Neural cell (in vitro differentiated cells): ENCODE data around the gene PLEKHF1. TPM values are rescaled to one million over a fixed set of nuclear protein-coding genes. Genes with fewer than 3 reads are reported as not detected.

Experiments
- H2AFZ ChIP-seq: fragments of 200-600, 300-800 bp; sonication (generic), shearing (Covaris generic); 2 replicates; pipeline ENCODE4 v1.6.0; 2014; ENCODE audit warnings: low read depth, mild to moderate bottlenecking, antibody characterized with exemption, low read length, moderate library complexity
- H3F3A ChIP-seq: fragments of 200-600 bp; shearing (Covaris generic); 2 replicates; pipeline ENCODE4 v1.6.1; 2016; ENCODE audit warnings: mild to moderate bottlenecking, moderate library complexity, mixed read lengths, antibody characterized with exemption, low read length; ENCODE audit not compliant: insufficient read depth, poor library complexity, severe bottlenecking
- H3K27ac ChIP-seq: fragments of 200-600, 300-800 bp; sonication (generic), shearing (Covaris generic); 2 replicates; pipeline ENCODE4 v1.5.1; 2014; ENCODE audit warnings: mild to moderate bottlenecking, low read length, moderate library complexity
- H3K27me3 ChIP-seq: fragments of 300-800, 200-600 bp; sonication (generic), shearing (Covaris generic); 2 replicates; pipeline ENCODE4 v1.6.0; 2014; ENCODE audit warnings: mild to moderate bottlenecking, low read depth, low read length, moderate library complexity; ENCODE audit not compliant: insufficient read depth
- H3K36me3 ChIP-seq: fragments of 300-800, 200-600 bp; sonication (generic), shearing (Covaris generic); 2 replicates; pipeline ENCODE4 v1.5.1; 2014; ENCODE audit warnings: mild to moderate bottlenecking, antibody characterized with exemption, low read length, moderate library complexity; ENCODE audit not compliant: insufficient read depth
- H3K4me2 ChIP-seq: fragments of 300-800, 200-600 bp; sonication (generic), shearing (Covaris generic); 2 replicates; pipeline ENCODE4 v1.6.0; 2014; ENCODE audit warnings: mild to moderate bottlenecking, low read length
- H3K4me3 ChIP-seq: fragments of 300-800, 200-600 bp; sonication (generic), shearing (Covaris generic); 2 replicates; pipeline ENCODE4 v1.5.1; 2014; ENCODE audit warnings: mild to moderate bottlenecking, low read length, moderate library complexity
- H3K79me2 ChIP-seq: fragments of 200-600 bp; shearing (Covaris generic); replicated peaks from 2 replicates; pipeline ENCODE4 v1.6.0; 2014; ENCODE audit warnings: mild to moderate bottlenecking, low read length, moderate library complexity; ENCODE audit not compliant: insufficient read depth
- H3K9ac ChIP-seq: fragments of 300-800, 200-600 bp; sonication (generic), shearing (Covaris generic); 2 replicates; pipeline ENCODE4 v1.6.1; 2016; ENCODE audit warnings: mild to moderate bottlenecking, low read length, mixed read lengths
- H3K9me2 ChIP-seq: fragments of 200-600 bp; shearing (Covaris generic); 2 replicates; pipeline ENCODE4 v1.6.1; 2016; ENCODE audit warnings: mild to moderate bottlenecking, low read length, mixed read lengths; ENCODE audit not compliant: insufficient read depth
- H3K9me3 ChIP-seq: fragments of 200-600, 300-800 bp; sonication (generic), shearing (Covaris generic); 2 replicates; pipeline ENCODE4 v1.6.1; 2016; ENCODE audit warnings: mild to moderate bottlenecking, mixed run types, low read length, moderate library complexity, mixed read lengths
- H4K20me1 ChIP-seq: fragments of 200-600 bp; shearing (Covaris generic); 2 replicates; pipeline ENCODE4 v1.6.1; 2016; ENCODE audit warnings: mild to moderate bottlenecking, mixed run types; ENCODE audit not compliant: insufficient read depth
- CTCF ChIP-seq: fragments of 450-650 bp; IDR thresholded peaks from 2 replicates; pipeline ENCODE4 v1.5.1; 2014; ENCODE audit warnings: antibody characterized with exemption, mild to moderate bottlenecking, moderate library complexity; ENCODE audit not compliant: poor library complexity, severe bottlenecking
- EP300 ChIP-seq: fragments of 450-650 bp; conservative IDR thresholded peaks from 2 replicates; pipeline ENCODE4 v1.6.1; 2014; ENCODE audit warnings: antibody characterized with exemption, mild to moderate bottlenecking, moderate library complexity; ENCODE audit not compliant: poor library complexity, severe bottlenecking
- EZH2 ChIP-seq: fragments of 200-600, 300-800 bp; shearing (Covaris generic), sonication (generic); IDR thresholded peaks from 2 replicates; pipeline ENCODE4 v1.6.1; 2014; ENCODE audit warnings: antibody characterized with exemption, low read length, borderline replicate concordance, mild to moderate bottlenecking; ENCODE audit not compliant: insufficient read depth, poor library complexity, severe bottlenecking
- MXI1 ChIP-seq: fragments of 450-650 bp; conservative IDR thresholded peaks from 2 replicates; pipeline ENCODE4 v1.6.1; 2014; ENCODE audit warnings: antibody characterized with exemption, mild to moderate bottlenecking; ENCODE audit not compliant: poor library complexity, severe bottlenecking
- POLR2AphosphoS5 ChIP-seq: IDR thresholded peaks from 2 replicates; pipeline ENCODE4 v1.6.1; 2012
- RAD21 ChIP-seq: fragments of 450-650 bp; conservative IDR thresholded peaks from 2 replicates; pipeline ENCODE4 v1.6.1; 2014; ENCODE audit warnings: antibody characterized with exemption, mild to moderate bottlenecking, moderate library complexity
- REST ChIP-seq: IDR thresholded peaks from 2 replicates; pipeline ENCODE4 v1.6.1; 2012; ENCODE audit warnings: borderline replicate concordance
- SMC3 ChIP-seq: fragments of 450-650 bp; conservative IDR thresholded peaks from 2 replicates; pipeline ENCODE4 v1.6.1; 2014; ENCODE audit warnings: antibody characterized with exemption, mild to moderate bottlenecking, moderate library complexity; ENCODE audit not compliant: poor library complexity
- TAF1 ChIP-seq: IDR thresholded peaks from 2 replicates; pipeline ENCODE4 v1.6.1; 2012; ENCODE audit warnings: low read depth
- polyA plus RNA-seq: library from polyadenylated mRNA; depleted of rRNA; stranded (reverse); fragments of >200 nt; gene quantifications from 2 replicates; pipeline ENCODE4 v1.2.3, GENCODE V29; 2014

Gene PLEKHF1
- polyA plus RNA-seq, 1 donor from 2014 or later, result not detected

- Histone ChIP-seq H3K9me3 (no peaks in the 10 kb centered on the region), H3K4me3 (peak overlapping the region; percentile 78), H4K20me1 (no peaks in the 10 kb centered on the region), H3K27me3 (peaks cover 26% of the 10 kb centered on the region), H3K9me2 (no peaks in the 10 kb centered on the region), H2AFZ (peak overlapping the region; percentile 27), H3K36me3 (no peaks in the 10 kb centered on the region), H3F3A (no peaks in the 10 kb centered on the region), H3K4me2 (peak overlapping the region; percentile 30), H3K27ac (no peak overlapping the region), H3K9ac (no peak overlapping the region), H3K79me2 (no peaks in the 10 kb centered on the region)
- TF ChIP-seq CTCF (peak; percentile 15), EZH2 (no peak)
Observed at GRCh38 chr19:29664753-29665214, 477 bp upstream of the PLEKHF1 start.

GRCh38 chr19:29665826-29666577 is 741 bp downstream of the PLEKHF1 start:
- no peaks in the 10 kb centered on the region for H3K9me2 ChIP-seq
- peaks cover 26% of the 10 kb centered on the region for H3K27me3 ChIP-seq
- H3F3A ChIP-seq, result no peaks in the 10 kb centered on the region
- H3K4me3 ChIP-seq, result peak overlapping the region; percentile 78
- H4K20me1 ChIP-seq, result no peaks in the 10 kb centered on the region
- no peaks in the 10 kb centered on the region for H3K79me2 ChIP-seq
- no peak overlapping the region for H3K27ac ChIP-seq
- H3K4me2 ChIP-seq, result peak overlapping the region; percentile 65
- TF ChIP-seq POLR2AphosphoS5 (no peak), RAD21 (no peak), MXI1 (no peak), SMC3 (no peak), CTCF (no peak), EP300 (no peak), REST (no peak), TAF1 (no peak), EZH2 (no peak)
- H2AFZ ChIP-seq, result no peak overlapping the region
- peak overlapping the region; percentile 47 for H3K9ac ChIP-seq
- H3K9me3 ChIP-seq, result no peaks in the 10 kb centered on the region
- H3K36me3 ChIP-seq, result no peaks in the 10 kb centered on the region
